ENCODE measurements around the gene OR2J1. TPM values are rescaled to one million over a fixed set of nuclear protein-coding genes. Genes with fewer than 3 reads are reported as not detected.
"Not testable (repeated sequence)": the region's sequence is repeated elsewhere in the genome, so short reads cannot be mapped to it uniquely, and the experiment has no call there.

OR2J1 gene
- total RNA-seq, 1 donor from 2014 or later, result not detected

DNA sequence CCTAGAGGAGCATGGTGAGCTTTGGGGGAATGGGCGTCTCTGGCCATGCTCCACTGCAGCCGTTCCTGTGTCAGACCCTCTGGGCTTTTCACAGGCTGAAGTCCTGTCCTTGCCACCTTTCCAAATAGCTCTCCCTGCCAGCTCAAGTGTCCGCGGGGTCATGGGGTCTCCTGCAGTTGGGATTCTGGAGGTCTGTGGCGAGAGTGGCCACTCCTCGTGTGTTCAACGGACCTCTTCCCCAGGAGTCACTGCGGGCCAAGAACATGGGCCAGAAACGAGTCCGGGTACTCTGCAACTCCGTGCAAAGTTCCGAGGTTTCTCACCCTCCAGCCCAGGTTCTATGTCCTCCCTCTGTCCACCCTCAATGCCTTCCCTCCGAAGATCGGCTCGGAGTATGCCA, 16.8 kb upstream of the OR2J1 start:
- DNase-seq (ENCODE audit: low read depth) (no peak), FAIRE-seq (no peak)
- TF ChIP-seq, protein P1, sequence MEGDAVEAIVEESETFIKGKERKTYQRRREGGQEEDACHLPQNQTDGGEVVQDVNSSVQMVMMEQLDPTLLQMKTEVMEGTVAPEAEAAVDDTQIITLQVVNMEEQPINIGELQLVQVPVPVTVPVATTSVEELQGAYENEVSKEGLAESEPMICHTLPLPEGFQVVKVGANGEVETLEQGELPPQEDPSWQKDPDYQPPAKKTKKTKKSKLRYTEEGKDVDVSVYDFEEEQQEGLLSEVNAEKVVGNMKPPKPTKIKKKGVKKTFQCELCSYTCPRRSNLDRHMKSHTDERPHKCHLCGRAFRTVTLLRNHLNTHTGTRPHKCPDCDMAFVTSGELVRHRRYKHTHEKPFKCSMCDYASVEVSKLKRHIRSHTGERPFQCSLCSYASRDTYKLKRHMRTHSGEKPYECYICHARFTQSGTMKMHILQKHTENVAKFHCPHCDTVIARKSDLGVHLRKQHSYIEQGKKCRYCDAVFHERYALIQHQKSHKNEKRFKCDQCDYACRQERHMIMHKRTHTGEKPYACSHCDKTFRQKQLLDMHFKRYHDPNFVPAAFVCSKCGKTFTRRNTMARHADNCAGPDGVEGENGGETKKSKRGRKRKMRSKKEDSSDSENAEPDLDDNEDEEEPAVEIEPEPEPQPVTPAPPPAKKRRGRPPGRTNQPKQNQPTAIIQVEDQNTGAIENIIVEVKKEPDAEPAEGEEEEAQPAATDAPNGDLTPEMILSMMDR (IDR thresholded peaks at IDR 0.05; ENCODE audit: insufficient read depth, low read length, severe bottlenecking), result no peak
- Histone ChIP-seq H3K4me3 (ENCODE audit: low read depth, low read length) (no peak overlapping the region), H3K27me3 (ENCODE audit: control insufficient read depth, insufficient read depth, low read length) (no peaks in the 10 kb centered on the region), H3K36me3 (ENCODE audit: control insufficient read depth, insufficient read depth, low read length) (no peaks in the 10 kb centered on the region)

DNA sequence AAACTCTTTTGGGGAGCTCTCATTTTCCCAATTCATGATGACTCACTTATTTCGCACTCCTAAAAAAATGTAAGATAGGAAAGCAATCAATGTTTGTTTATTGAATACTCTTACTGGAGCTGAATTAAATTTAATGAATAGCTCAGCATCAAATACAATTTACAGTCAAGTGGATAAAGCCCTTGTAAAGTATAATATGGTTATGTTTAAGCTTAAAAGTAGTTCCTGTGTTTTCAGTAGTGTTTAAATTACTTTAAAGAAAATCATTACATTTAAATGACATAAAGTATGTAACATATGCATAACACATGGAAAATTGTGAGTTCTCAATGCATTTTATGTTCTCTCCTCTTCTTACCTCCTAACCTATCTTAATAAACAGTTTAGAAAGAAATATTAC, 12.1 kb upstream of the OR2J1 start, which contains the start of gene OR2B3:
OR2B3 (minus strand) TSS at position 101 of the 400 bp plus-strand sequence; CDS start at position 36, 65 bp downstream.
- H3K4me3 ChIP-seq (ENCODE audit: low read depth, low read length), result no peak within 1 kb of the TSS
- FAIRE-seq (no peak), DNase-seq (ENCODE audit: low read depth) (no peak)
- H3K27me3 ChIP-seq (ENCODE audit: control insufficient read depth, insufficient read depth, low read length), result no peaks in the 10 kb centered on the region
- no peaks in the 10 kb centered on the region for H3K36me3 ChIP-seq (ENCODE audit: control insufficient read depth, insufficient read depth, low read length)
- TF ChIP-seq, protein P1 (IDR thresholded peaks at IDR 0.05; ENCODE audit: insufficient read depth, low read length, severe bottlenecking), result no peak

DNA sequence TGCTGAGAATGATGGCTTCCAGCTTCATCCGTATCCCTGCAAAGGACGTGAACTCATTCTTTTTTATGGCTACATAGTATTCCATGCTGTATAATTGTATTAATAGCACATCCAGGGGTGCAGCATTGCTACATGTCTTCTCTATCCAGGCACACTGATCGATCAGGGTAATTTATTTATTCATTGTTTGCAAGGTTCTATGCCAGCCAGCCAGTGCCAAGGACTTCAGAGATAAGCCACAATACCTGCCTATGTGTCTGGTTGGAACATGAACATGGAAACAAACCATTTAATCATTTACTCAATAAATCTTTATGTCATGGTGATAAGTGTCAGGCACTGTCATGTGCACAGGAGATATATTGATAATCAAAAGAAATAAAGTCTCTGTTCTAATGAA, 6.3 kb upstream of the OR2J1 start:
- TF ChIP-seq, protein P1 (IDR thresholded peaks at IDR 0.05; ENCODE audit: insufficient read depth, low read length, severe bottlenecking), result no peak
- FAIRE-seq, result no peak
- DNase-seq (ENCODE audit: low read depth), result no peak
- no peaks in the 10 kb centered on the region for H3K27me3 ChIP-seq (ENCODE audit: control insufficient read depth, insufficient read depth, low read length)
- no peaks in the 10 kb centered on the region for H3K36me3 ChIP-seq (ENCODE audit: control insufficient read depth, insufficient read depth, low read length)
- no peak overlapping the region for H3K4me3 ChIP-seq (ENCODE audit: low read depth, low read length)

DNA sequence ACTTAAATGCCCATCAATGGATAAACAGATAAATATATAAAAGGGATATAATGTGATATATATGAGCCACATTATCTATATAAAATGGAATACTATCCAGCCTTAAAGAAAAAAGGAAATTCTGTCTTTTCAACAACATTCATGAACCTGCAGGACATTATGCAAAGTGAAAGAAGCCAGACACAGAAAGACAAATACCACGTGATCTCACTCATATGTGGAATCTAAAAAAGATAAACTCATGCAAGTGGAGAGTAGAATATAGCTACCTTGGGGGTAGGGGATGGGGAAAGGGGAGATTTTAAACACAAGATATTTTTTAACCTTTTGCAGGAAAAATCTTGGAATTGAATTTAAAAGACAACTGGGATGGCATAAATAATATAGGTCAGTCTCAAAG, 1.5 kb upstream of the OR2J1 start:
- FAIRE-seq, result no peak

DNA sequence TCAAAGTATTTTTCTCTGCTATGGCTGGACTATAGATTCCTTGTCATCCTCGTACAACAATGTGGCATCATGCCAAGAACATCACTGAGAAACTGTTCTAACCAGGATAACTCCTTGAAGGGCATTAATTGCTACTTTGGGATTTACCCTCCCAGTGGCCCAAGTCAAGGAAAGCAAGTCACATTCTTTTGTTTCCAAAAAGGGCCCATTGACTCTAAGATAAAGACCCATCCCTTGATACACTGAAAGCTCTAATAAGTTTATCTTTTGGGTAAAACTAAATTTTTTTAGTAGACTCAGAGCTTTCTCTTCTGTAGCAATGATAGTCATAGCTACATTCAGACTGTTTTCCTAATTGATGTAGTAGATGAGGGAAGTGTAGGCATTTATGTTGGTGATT, 8.5 kb downstream of the OR2J1 start, which contains the start of gene OR2J3:
OR2J3 (plus strand) TSS at position 301 of the 400 bp plus-strand sequence. CDS start 3,833 bp downstream, outside the sequence.
- Histone ChIP-seq H3K4me3 (ENCODE audit: low read depth, low read length) (no peak within 1 kb of the TSS), H3K36me3 (ENCODE audit: control insufficient read depth, insufficient read depth, low read length) (no peaks in the 10 kb centered on the region), H3K27me3 (ENCODE audit: control insufficient read depth, insufficient read depth, low read length) (no peaks in the 10 kb centered on the region)
- DNase-seq (ENCODE audit: low read depth), result no peak
- FAIRE-seq, result no peak
- TF ChIP-seq, protein P1 (IDR thresholded peaks at IDR 0.05; ENCODE audit: insufficient read depth, low read length, severe bottlenecking), result no peak

More for the DNA sequence above, 1.5 kb upstream of the OR2J1 start:
- no peak for DNase-seq (ENCODE audit: low read depth)
- no peaks in the 10 kb centered on the region for H3K27me3 ChIP-seq (ENCODE audit: control insufficient read depth, insufficient read depth, low read length)
- no peaks in the 10 kb centered on the region for H3K36me3 ChIP-seq (ENCODE audit: control insufficient read depth, insufficient read depth, low read length)
- no peak overlapping the region for H3K4me3 ChIP-seq (ENCODE audit: low read depth, low read length)
- TF ChIP-seq, protein P1 (IDR thresholded peaks at IDR 0.05; ENCODE audit: insufficient read depth, low read length, severe bottlenecking), result no peak

DNA sequence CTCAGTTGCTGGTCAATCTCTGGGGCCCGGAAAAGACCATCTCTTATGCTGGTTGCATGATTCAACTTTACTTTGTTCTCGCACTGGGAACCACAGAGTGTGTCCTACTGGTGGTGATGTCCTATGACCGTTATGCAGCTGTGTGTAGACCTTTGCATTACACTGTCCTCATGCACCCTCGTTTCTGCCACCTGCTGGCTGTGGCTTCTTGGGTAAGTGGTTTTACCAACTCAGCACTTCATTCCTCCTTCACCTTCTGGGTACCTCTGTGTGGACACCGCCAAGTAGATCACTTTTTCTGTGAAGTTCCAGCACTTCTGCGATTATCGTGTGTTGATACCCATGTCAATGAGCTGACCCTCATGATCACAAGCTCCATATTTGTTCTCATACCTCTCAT, 12.8 kb downstream of the OR2J1 start:
- TF ChIP-seq, protein P1 (IDR thresholded peaks at IDR 0.05; ENCODE audit: insufficient read depth, low read length, severe bottlenecking), result no peak
- H3K4me3 ChIP-seq (ENCODE audit: low read depth, low read length), result no peak overlapping the region
- DNase-seq (ENCODE audit: low read depth) (peak; percentile 1), FAIRE-seq (no peak)
- H3K27me3 ChIP-seq (ENCODE audit: control insufficient read depth, insufficient read depth, low read length), result no peaks in the 10 kb centered on the region
- H3K36me3 ChIP-seq (ENCODE audit: control insufficient read depth, insufficient read depth, low read length), result no peaks in the 10 kb centered on the region

DNA sequence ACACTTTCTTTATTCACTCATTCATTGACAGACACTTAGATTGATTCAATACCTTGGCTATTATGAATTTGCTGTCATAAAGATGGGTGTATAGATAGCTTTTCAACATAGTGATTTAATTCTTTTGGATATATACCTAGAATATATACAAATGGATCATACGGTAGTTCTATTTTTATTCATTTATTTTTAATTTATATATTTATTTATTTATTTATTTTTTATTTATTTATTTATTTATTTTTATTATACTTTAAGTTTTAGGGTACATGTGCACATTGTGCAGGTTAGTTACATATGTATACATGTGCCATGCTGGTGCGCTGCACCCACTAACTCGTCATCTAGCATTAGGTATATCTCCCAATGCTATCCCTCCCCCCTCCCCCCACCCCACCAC, 15.7 kb downstream of the OR2J1 start:
- FAIRE-seq; DNase-seq (ENCODE audit: low read depth); H3K36me3 ChIP-seq (ENCODE audit: control insufficient read depth, insufficient read depth, low read length); H3K4me3 ChIP-seq (ENCODE audit: low read depth, low read length); H3K27me3 ChIP-seq (ENCODE audit: control insufficient read depth, insufficient read depth, low read length): not testable (repeated sequence)

Data from bronchial epithelial cell (primary cell).